ENCODE results near the gene ALG6. TPM values are rescaled to one million over a fixed set of nuclear protein-coding genes. Genes with fewer than 3 reads are reported as not detected.

Gene ALG6
- total RNA-seq, 6 donors from 2014 or later: 1.00 to 15.7 (median 9.3) TPM

- no peak overlapping the region for H3K4me3 ChIP-seq
- H3K4me1 ChIP-seq: no peaks in the 10 kb centered on the region
- no peak for ATAC-seq (ENCODE audit: low FRiP score in 2 of 2)
- TF ChIP-seq POLR2AphosphoS5 (IDR thresholded peaks at IDR 0.05): no peak
- no peak for TF ChIP-seq CTCF (IDR thresholded peaks at IDR 0.05)
- no peak for TF ChIP-seq POLR2A (IDR thresholded peaks at IDR 0.05)
- no peak for TF ChIP-seq EP300 (IDR thresholded peaks at IDR 0.05)
- H3K36me3 ChIP-seq: peaks cover 0 to 4% (median 2%) of the 10 kb centered on the region in 4 donors
- H3K9me3 ChIP-seq: no peaks in the 10 kb centered on the region
- H3K27me3 ChIP-seq: no peaks in the 10 kb centered on the region
- H3K27ac ChIP-seq: no peak overlapping the region
- DNase-seq: no peak
Measured at GRCh38 chr1:63405987-63406386, 38.6 kb downstream of the ALG6 start.

- no peak overlapping the region for H3K4me3 ChIP-seq
- no peaks in the 10 kb centered on the region for H3K9me3 ChIP-seq
- no peak for TF ChIP-seq CTCF (IDR thresholded peaks at IDR 0.05)
- TF ChIP-seq POLR2A (IDR thresholded peaks at IDR 0.05): no peak
- TF ChIP-seq POLR2AphosphoS5 (IDR thresholded peaks at IDR 0.05): no peak
- no peak for TF ChIP-seq EP300 (IDR thresholded peaks at IDR 0.05)
- H3K27ac ChIP-seq: no peak overlapping the region
- no peaks in the 10 kb centered on the region for H3K27me3 ChIP-seq
- H3K36me3 ChIP-seq: peaks cover 0 to 7% (median 2%) of the 10 kb centered on the region in 4 donors
- no peak for DNase-seq
- no peak for ATAC-seq (ENCODE audit: low FRiP score in 2 of 2)
- H3K4me1 ChIP-seq: no peaks in the 10 kb centered on the region
Measured at GRCh38 chr1:63407002-63407401, 39.6 kb downstream of the ALG6 start.

- no peak for ATAC-seq (ENCODE audit: low FRiP score in 2 of 2)
- DNase-seq: no peak
Measured at GRCh38 chr1:63408331-63408730, 40.9 kb downstream of the ALG6 start.

GRCh38 chr1:63411066-63411465 lies 43.6 kb downstream of the ALG6 start:
- H3K4me3 ChIP-seq: no peak overlapping the region
- no peak for TF ChIP-seq POLR2A (IDR thresholded peaks at IDR 0.05)
- no peak for TF ChIP-seq CTCF (IDR thresholded peaks at IDR 0.05)
- TF ChIP-seq EP300 (IDR thresholded peaks at IDR 0.05): no peak
- H3K4me1 ChIP-seq: no peaks in the 10 kb centered on the region
- H3K27ac ChIP-seq: no peak overlapping the region
- H3K27me3 ChIP-seq: no peaks in the 10 kb centered on the region
- peaks cover 0 to 20% (median 4%) of the 10 kb centered on the region in 4 donors for H3K36me3 ChIP-seq
- no peaks in the 10 kb centered on the region for H3K9me3 ChIP-seq
- DNase-seq (no peak), ATAC-seq (ENCODE audit: low FRiP score in 2 of 2) (no peak)
- 81 to 84% methylated on average over 2 of the region's 2 CpGs for WGBS, 2 donors

More at GRCh38 chr1:63408331-63408730, 40.9 kb downstream of the ALG6 start:
- H3K27me3 ChIP-seq: no peaks in the 10 kb centered on the region
- H3K36me3 ChIP-seq: peaks cover 0 to 15% (median 6%) of the 10 kb centered on the region in 4 donors
- H3K4me1 ChIP-seq: no peaks in the 10 kb centered on the region
- no peaks in the 10 kb centered on the region for H3K9me3 ChIP-seq
- H3K27ac ChIP-seq: no peak overlapping the region
- H3K4me3 ChIP-seq: no peak overlapping the region
- 79 to 82% methylated on average over 4 of the region's 4 CpGs for WGBS, 2 donors
- TF ChIP-seq POLR2AphosphoS5 (IDR thresholded peaks at IDR 0.05): no peak
- no peak for TF ChIP-seq POLR2A (IDR thresholded peaks at IDR 0.05)
- no peak for TF ChIP-seq EP300 (IDR thresholded peaks at IDR 0.05)
- no peak for TF ChIP-seq CTCF (IDR thresholded peaks at IDR 0.05)

- no peak for ATAC-seq (ENCODE audit: low FRiP score in 2 of 2)
- TF ChIP-seq EP300 (IDR thresholded peaks at IDR 0.05) (no peak), POLR2AphosphoS5 (IDR thresholded peaks at IDR 0.05) (no peak), POLR2A (IDR thresholded peaks at IDR 0.05) (no peak), CTCF (IDR thresholded peaks at IDR 0.05) (no peak)
- H3K27me3 ChIP-seq: no peaks in the 10 kb centered on the region
Measured at GRCh38 chr1:63413394-63413793, 46.0 kb downstream of the ALG6 start.

More at GRCh38 chr1:63413394-63413793, 46.0 kb downstream of the ALG6 start:
- Histone ChIP-seq H3K4me1 (no peaks in the 10 kb centered on the region), H3K36me3 (peaks cover 0 to 17% (median 4%) of the 10 kb centered on the region in 4 donors), H3K4me3 (no peak overlapping the region), H3K27ac (no peak overlapping the region), H3K9me3 (no peaks in the 10 kb centered on the region)
- WGBS, 2 donors: 82 to 95% methylated on average over 1 of the region's 1 CpG
- DNase-seq: no peak
